ENCODE results near the gene LRRC74A. TPM values are rescaled to one million over a fixed set of nuclear protein-coding genes. Genes with fewer than 3 reads are reported as not detected.

LRRC74A gene
- total and polyA plus RNA-seq, 2 donors from 2014 or later, result not detected

DNA sequence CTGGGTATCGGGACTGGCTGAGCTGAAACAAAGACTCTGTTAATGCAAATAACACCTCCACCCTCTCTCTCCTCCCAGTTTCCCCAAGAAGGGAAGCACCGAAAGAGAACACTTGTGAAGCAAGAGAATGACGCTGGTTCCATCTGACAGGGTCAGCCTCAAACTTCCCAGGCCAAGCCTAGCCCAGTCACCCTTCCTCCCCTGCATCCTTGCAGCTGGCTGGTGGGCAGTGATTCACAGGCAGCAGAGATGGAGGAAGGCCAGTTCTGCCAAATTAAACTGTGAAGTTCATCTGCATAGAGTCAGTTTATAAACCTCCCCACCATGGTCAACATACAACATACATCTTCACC is 2.8 kb downstream of the LRRC74A start:
- Histone ChIP-seq H3K27me3 (ENCODE audit: control insufficient read depth, insufficient read depth, low read length) (no peaks in the 10 kb centered on the region), H3K27ac (ENCODE audit: low read depth in 2 of 2, low read length in 2 of 2) (no peak overlapping the region), H3K4me1 (ENCODE audit: control insufficient read depth in 2 of 3, insufficient read depth in 2 of 3, low read depth in 1 of 3, low read length in 3 of 3) (no peaks in the 10 kb centered on the region), H3K9me3 (ENCODE audit: control insufficient read depth in 2 of 3, insufficient read depth in 1 of 3, low read length in 3 of 3) (no peaks in the 10 kb centered on the region), H3K4me3 (ENCODE audit: low read length in 3 of 3) (no peak overlapping the region), H3K36me3 (ENCODE audit: control insufficient read depth in 2 of 3, insufficient read depth in 3 of 3, low read length in 3 of 3) (no peaks in the 10 kb centered on the region), H3K9ac (ENCODE audit: low read length in 3 of 3) (no peak overlapping the region)
- TF ChIP-seq, protein P1, sequence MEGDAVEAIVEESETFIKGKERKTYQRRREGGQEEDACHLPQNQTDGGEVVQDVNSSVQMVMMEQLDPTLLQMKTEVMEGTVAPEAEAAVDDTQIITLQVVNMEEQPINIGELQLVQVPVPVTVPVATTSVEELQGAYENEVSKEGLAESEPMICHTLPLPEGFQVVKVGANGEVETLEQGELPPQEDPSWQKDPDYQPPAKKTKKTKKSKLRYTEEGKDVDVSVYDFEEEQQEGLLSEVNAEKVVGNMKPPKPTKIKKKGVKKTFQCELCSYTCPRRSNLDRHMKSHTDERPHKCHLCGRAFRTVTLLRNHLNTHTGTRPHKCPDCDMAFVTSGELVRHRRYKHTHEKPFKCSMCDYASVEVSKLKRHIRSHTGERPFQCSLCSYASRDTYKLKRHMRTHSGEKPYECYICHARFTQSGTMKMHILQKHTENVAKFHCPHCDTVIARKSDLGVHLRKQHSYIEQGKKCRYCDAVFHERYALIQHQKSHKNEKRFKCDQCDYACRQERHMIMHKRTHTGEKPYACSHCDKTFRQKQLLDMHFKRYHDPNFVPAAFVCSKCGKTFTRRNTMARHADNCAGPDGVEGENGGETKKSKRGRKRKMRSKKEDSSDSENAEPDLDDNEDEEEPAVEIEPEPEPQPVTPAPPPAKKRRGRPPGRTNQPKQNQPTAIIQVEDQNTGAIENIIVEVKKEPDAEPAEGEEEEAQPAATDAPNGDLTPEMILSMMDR (IDR thresholded peaks at IDR 0.05; ENCODE audit: borderline replicate concordance, extremely low read depth, insufficient read depth), result no peak
- FAIRE-seq, result no peak
- intact Hi-C loops (cut with DNase I), result no loop called here
- no peak for DNase-seq

DNA sequence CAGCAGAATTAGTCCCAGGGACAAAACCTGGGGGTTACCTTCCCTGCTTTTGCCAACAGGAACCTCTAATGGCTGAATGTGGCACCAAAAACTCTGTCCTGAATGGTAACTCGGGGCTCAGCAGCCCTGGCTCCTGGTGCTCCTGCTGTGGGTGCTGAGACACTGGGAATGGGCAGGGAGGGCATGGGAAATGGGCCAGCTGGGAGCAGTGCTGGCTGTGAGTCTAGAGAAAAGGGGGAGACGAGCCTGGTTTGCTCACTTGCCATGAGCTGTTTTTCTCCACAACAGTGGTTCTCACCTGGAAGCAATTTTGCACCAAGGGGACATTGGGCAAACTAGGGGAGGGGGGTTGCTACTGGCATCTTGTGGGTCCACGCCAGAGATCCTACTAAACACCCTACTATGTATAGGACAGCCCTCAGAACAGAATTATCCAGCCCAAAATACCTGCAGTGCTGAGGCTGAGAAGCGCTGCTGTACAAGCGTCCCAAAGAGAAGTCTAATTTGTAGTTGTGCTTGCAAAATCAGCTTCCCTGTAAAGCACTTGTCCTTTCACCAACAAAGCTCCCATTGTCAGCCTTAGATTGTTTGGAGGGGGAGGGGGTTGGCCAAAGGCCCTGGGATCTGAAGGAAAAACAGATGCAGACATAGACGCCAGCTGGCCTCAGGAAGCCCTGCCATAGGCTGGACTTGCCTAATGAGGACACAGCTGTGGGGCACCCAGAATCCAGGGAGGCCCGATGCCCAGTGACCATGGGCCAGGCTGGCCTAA is 3.6 kb downstream of the LRRC74A start:
- Histone ChIP-seq H3K36me3 (ENCODE audit: control insufficient read depth in 2 of 3, insufficient read depth in 3 of 3, low read length in 3 of 3) (no peaks in the 10 kb centered on the region), H3K9ac (ENCODE audit: low read length in 3 of 3) (no peak overlapping the region), H3K4me1 (ENCODE audit: control insufficient read depth in 2 of 3, insufficient read depth in 2 of 3, low read depth in 1 of 3, low read length in 3 of 3) (no peaks in the 10 kb centered on the region), H3K27me3 (ENCODE audit: control insufficient read depth, insufficient read depth, low read length) (no peaks in the 10 kb centered on the region), H3K4me3 (ENCODE audit: low read length in 3 of 3) (no peak overlapping the region), H3K9me3 (ENCODE audit: control insufficient read depth in 2 of 3, insufficient read depth in 1 of 3, low read length in 3 of 3) (no peaks in the 10 kb centered on the region), H3K27ac (ENCODE audit: low read depth in 2 of 2, low read length in 2 of 2) (no peak overlapping the region)
- TF ChIP-seq, protein P1 (IDR thresholded peaks at IDR 0.05; ENCODE audit: borderline replicate concordance, extremely low read depth, insufficient read depth), result no peak
- intact Hi-C loops (cut with DNase I), result no loop called here
- no peak for DNase-seq
- no peak for FAIRE-seq

DNA sequence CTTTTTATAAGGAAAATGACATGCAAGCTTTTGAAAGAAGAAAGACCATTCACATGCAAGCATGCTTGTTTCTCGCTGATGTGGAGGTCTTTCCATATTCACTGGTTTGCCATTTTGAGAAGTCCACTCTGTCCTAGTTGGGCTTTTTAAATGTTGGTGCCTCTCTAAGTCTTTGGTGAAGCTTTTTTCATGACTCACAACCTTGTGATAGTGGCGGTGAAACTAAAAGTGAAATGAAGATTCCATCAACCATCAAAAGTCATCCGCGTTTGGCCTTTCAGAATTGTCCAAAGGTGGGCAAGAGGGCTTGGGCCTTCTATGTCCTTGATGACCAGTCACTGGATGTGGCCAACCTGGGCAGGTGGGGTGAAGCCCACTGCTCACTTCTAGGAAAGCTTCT is 4.3 kb downstream of the LRRC74A start:
- Histone ChIP-seq H3K9ac (ENCODE audit: low read length in 3 of 3) (no peak overlapping the region), H3K27ac (ENCODE audit: low read depth in 2 of 2, low read length in 2 of 2) (no peak overlapping the region), H3K27me3 (ENCODE audit: control insufficient read depth, insufficient read depth, low read length) (no peaks in the 10 kb centered on the region), H3K9me3 (ENCODE audit: control insufficient read depth in 2 of 3, insufficient read depth in 1 of 3, low read length in 3 of 3) (no peaks in the 10 kb centered on the region), H3K4me1 (ENCODE audit: control insufficient read depth in 2 of 3, insufficient read depth in 2 of 3, low read depth in 1 of 3, low read length in 3 of 3) (no peaks in the 10 kb centered on the region), H3K4me3 (ENCODE audit: low read length in 3 of 3) (no peak overlapping the region), H3K36me3 (ENCODE audit: control insufficient read depth in 2 of 3, insufficient read depth in 3 of 3, low read length in 3 of 3) (no peaks in the 10 kb centered on the region)
- TF ChIP-seq, protein P1 (IDR thresholded peaks at IDR 0.05; ENCODE audit: borderline replicate concordance, extremely low read depth, insufficient read depth), result no peak
- DNase-seq (no peak), FAIRE-seq (no peak)
- intact Hi-C loops (cut with DNase I), result no loop called here

Data from kidney (tissue), 14 donors.